Stimulated activated CD8-positive, alpha-beta memory T cell treated with anti-CD3 and anti-CD28 coated beads, Interleukin-15, amount 100 ng/mL, for 4 hours (primary cell): ENCODE data around the gene TTC24.

ENCODE experiments used
- DNase-seq, 2 donors: peaks; one replicate each; pipeline ENCODE4 v3.0.0-alpha.2; 2020; ENCODE audit warnings: low read depth in 2 of 2

TTC24 gene

GRCh38 chr1:156554971-156555370, 24.6 kb upstream of the TTC24 start:
- DNase-seq: no peak

GRCh38 chr1:156555715-156556114, 23.8 kb upstream of the TTC24 start:
- no peak for DNase-seq

GRCh38 chr1:156556354-156556753, 23.2 kb upstream of the TTC24 start:
- DNase-seq: no peak

GRCh38 chr1:156559086-156559796, 20.3 kb upstream of the TTC24 start:
- no peak for DNase-seq

GRCh38 chr1:156559797-156560385, 19.6 kb upstream of the TTC24 start:
- DNase-seq: no peak

- DNase-seq: no peak
These were observed 18.8 kb upstream of the TTC24 start for GRCh38 chr1:156560585-156561163.

- no peak for DNase-seq
These were observed 14.0 kb upstream of the TTC24 start for GRCh38 chr1:156565519-156565918.

GRCh38 chr1:156566436-156566835, 13.1 kb upstream of the TTC24 start:
- no peak for DNase-seq

GRCh38 chr1:156571261-156571852, 8.2 kb upstream of the TTC24 start:
- DNase-seq: no peak

GRCh38 chr1:156571919-156572662, 7.4 kb upstream of the TTC24 start, which contains the start of gene IQGAP3:
Gene IQGAP3, minus strand, starts transcription at chr1:156572565. Its CDS starts 36 bp downstream, at chr1:156572529.
- DNase-seq: peak; percentile 31 to 38

GRCh38 chr1:156572663-156573018, 6.9 kb upstream of the TTC24 start:
- DNase-seq: no peak

- no peak for DNase-seq
These were observed 5.4 kb upstream of the TTC24 start for GRCh38 chr1:156574039-156574633.

- no peak for DNase-seq
These were observed 2.0 kb upstream of the TTC24 start for GRCh38 chr1:156577550-156577949.

- DNase-seq: no peak
These were observed 1.5 kb upstream of the TTC24 start for GRCh38 chr1:156578055-156578454.

GRCh38 chr1:156581661-156582387, 2.3 kb downstream of the TTC24 start:
- DNase-seq: peak in 1 of 2 donors; percentile 31

- no peak for DNase-seq
These were observed 3.0 kb downstream of the TTC24 start for GRCh38 chr1:156582388-156583017.

GRCh38 chr1:156583821-156584622, 4.5 kb downstream of the TTC24 start:
- peak in 1 of 2 donors; percentile 53 for DNase-seq

GRCh38 chr1:156584813-156585212, 5.3 kb downstream of the TTC24 start:
- DNase-seq: no peak

- DNase-seq: no peak
These were observed 6.8 kb downstream of the TTC24 start for GRCh38 chr1:156586323-156586722.
